K562 (cell line): ENCODE data around the gene MEF2D. TPM values are rescaled to one million over a fixed set of nuclear protein-coding genes. Genes with fewer than 3 reads are reported as not detected.

Source experiments
- ASH1L ChIP-seq: fragments of 450-650 bp; IDR thresholded peaks from 2 replicates; pipeline ENCODE4 v1.6.1; 2018; ENCODE audit warnings: borderline replicate concordance, mild to moderate bottlenecking, low read depth; ENCODE audit not compliant: partially characterized antibody
- ATF7 ChIP-seq: fragments of 450-650 bp; IDR thresholded peaks from 2 replicates; pipeline ENCODE4 v1.7.1; 2014; ENCODE audit warnings: mild to moderate bottlenecking, moderate library complexity
- BCL6 ChIP-seq: fragments of 250-450 bp; sonication (Bioruptor Pico); IDR thresholded peaks from 2 replicates; pipeline ENCODE4 v1.4.0; 2020
- CAMTA2 ChIP-seq: fragments of 250-450 bp; sonication (Bioruptor Pico); conservative IDR thresholded peaks from 2 replicates; pipeline ENCODE4 v1.5.1; 2022
- CEBPB ChIP-seq: fragments of 450-650 bp; IDR thresholded peaks from 2 replicates; pipeline ENCODE4 v1.6.1; 2016; ENCODE audit warnings: missing genetic modification characterization, missing compliant biosample characterization
- FOXA1 ChIP-seq: fragments of 450-650 bp; IDR thresholded peaks from 2 replicates; pipeline ENCODE4 v1.6.1; 2016; ENCODE audit warnings: mild to moderate bottlenecking, borderline replicate concordance
- GTF2B ChIP-seq: IDR thresholded peaks from 2 replicates; pipeline ENCODE4 v1.6.1; 2011; ENCODE audit not compliant: insufficient read length; ENCODE audit errors: extremely low read depth
- GTF2E2 ChIP-seq: fragments of 200-800 bp; sonication (Bioruptor generic); IDR thresholded peaks from 2 replicates; pipeline ENCODE4 v1.6.1; 2016; ENCODE audit warnings: missing genetic modification characterization, missing compliant biosample characterization
- HSF4 ChIP-seq: fragments of 250-450 bp; sonication (Bioruptor Pico); IDR thresholded peaks from 2 replicates; pipeline ENCODE4 v2.1.2; 2022; ENCODE audit warnings: mild to moderate bottlenecking, moderate library complexity, borderline replicate concordance
- JUND ChIP-seq, 2 experiments: IDR thresholded peaks; 2 replicates in 1 of 2; 3 replicates in 1 of 2; pipeline ENCODE4 v1.6.1; 2011; ENCODE audit warnings: borderline replicate concordance in 2 of 2, low read depth in 2 of 2, low read length in 2 of 2, improper control_type of control experiment in 1 of 2, missing biosample characterization in 1 of 2, missing genetic modification characterization in 1 of 2, missing genetic modification reagents in 1 of 2
- KLF16 ChIP-seq: IDR thresholded peaks from 2 replicates; pipeline ENCODE4 v1.6.1; 2016; ENCODE audit warnings: antibody characterized with exemption
- MAFG ChIP-seq: fragments of 450-650 bp; conservative IDR thresholded peaks from 2 replicates; pipeline ENCODE4 v1.6.1; 2016; ENCODE audit warnings: missing genetic modification characterization, missing compliant biosample characterization
- NCOA6 ChIP-seq: fragments of 450-650 bp; IDR thresholded peaks from 2 replicates; pipeline ENCODE4 v1.6.1; 2017; ENCODE audit warnings: mild to moderate bottlenecking
- NCOR1 ChIP-seq: fragments of 450-650 bp; IDR thresholded peaks from 2 replicates; pipeline ENCODE4 v1.6.1; 2016; ENCODE audit warnings: mild to moderate bottlenecking, moderate library complexity
- NEUROD1 ChIP-seq: fragments of 150-350 bp; IDR thresholded peaks from 2 replicates; pipeline ENCODE4 v1.6.1; 2014; ENCODE audit warnings: borderline replicate concordance, low read length, low read depth; ENCODE audit not compliant: partially characterized antibody
- RBM22 ChIP-seq: fragments of 200-400 bp; formaldehyde crosslinking; IDR thresholded peaks from 2 replicates; pipeline ENCODE4 v1.6.1; 2018; ENCODE audit warnings: low read length, low read depth; ENCODE audit not compliant: poor library complexity, severe bottlenecking
- SMAD4 ChIP-seq: fragments of 250-450 bp; sonication (Bioruptor Pico); conservative IDR thresholded peaks from 2 replicates; pipeline ENCODE4 v1.8.0; 2021; ENCODE audit warnings: inconsistent platforms, mild to moderate bottlenecking, moderate library complexity
- SMARCA4 ChIP-seq: fragments of 450-650 bp; IDR thresholded peaks from 2 replicates; pipeline ENCODE4 v1.6.1; 2016
- SNRNP70 ChIP-seq: fragments of 200-400 bp; formaldehyde crosslinking; optimal IDR thresholded peaks from 2 replicates; pipeline ENCODE3; 2017; ENCODE audit warnings: low read depth, low read length
- TOE1 ChIP-seq, 2 experiments: fragments of 450-650 bp in 1 of 2; sonication (generic) in 1 of 2; formaldehyde crosslinking in 1 of 2; IDR thresholded peaks; 2 replicates each; pipeline versions ENCODE4 v1.7.1 to v1.8.0; 2016 to 2022; ENCODE audit warnings: borderline replicate concordance in 2 of 2, mild to moderate bottlenecking in 2 of 2, antibody characterized with exemption in 1 of 2, inconsistent platforms in 1 of 2, low read depth in 1 of 2, missing genetic modification reagents in 1 of 2, moderate library complexity in 1 of 2
- ZKSCAN8 ChIP-seq: fragments of 200-800 bp; sonication (Bioruptor generic); IDR thresholded peaks from 2 replicates; pipeline ENCODE4 v1.6.1; 2016; ENCODE audit warnings: missing genetic modification characterization, missing compliant biosample characterization
- ZNF175 ChIP-seq: fragments of 200-800 bp; sonication (Bioruptor generic); IDR thresholded peaks from 2 replicates; pipeline ENCODE4 v1.6.1; 2016; ENCODE audit warnings: low read depth, mild to moderate bottlenecking, missing genetic modification characterization, missing compliant biosample characterization
- ZNF282 ChIP-seq: sonication (generic); formaldehyde crosslinking; IDR thresholded peaks from 2 replicates; pipeline ENCODE4 v1.8.1; 2023; ENCODE audit warnings: missing genetic modification reagents
- ZNF444 ChIP-seq: fragments of 250-450 bp; sonication (Bioruptor Pico); IDR thresholded peaks from 2 replicates; pipeline ENCODE4 v1.4.0; 2020; ENCODE audit warnings: mild to moderate bottlenecking, moderate library complexity
- ZNF830 ChIP-seq: fragments of 250-450 bp; sonication (Bioruptor Pico); IDR thresholded peaks from 2 replicates; pipeline ENCODE4 v1.5.0; 2021; ENCODE audit warnings: mild to moderate bottlenecking
- polyA plus RNA-seq, 8 experiments: library from polyadenylated mRNA; depleted of rRNA in 4 of 8; stranded (reverse) in 5 of 8; unstranded in 3 of 8; fragments of >200 nt; fragmentation: Nextera tagmentation in 2 of 8; fragmentation: Illumina TruSeq in 1 of 8; extraction: Ambion mirVana in 2 of 8; extraction: Trizol in 1 of 8; gene quantifications; 2 replicates each; pipeline versions ENCODE4 v1.2.1 to v1.2.3, GENCODE V29; 2011 to 2014; ENCODE audit warnings: inconsistent platforms in 1 of 8, missing spikeins in 1 of 8
- total RNA-seq, 7 experiments: library from RNA; depleted of rRNA in 6 of 7; stranded (reverse); fragments of >200 nt in 6 of 7; fragmentation: Illumina TruSeq in 2 of 7; extraction: Trizol in 2 of 7; gene quantifications; 2 replicates each; pipeline versions ENCODE4 v1.2.1 to v1.2.3, GENCODE V29; 2011 to 2021; ENCODE audit warnings: low replicate concordance in 1 of 7
- TF ChIP-seq, protein P1 (sequence below): fragments of 450-650 bp; IDR thresholded peaks from 2 replicates; pipeline ENCODE4 v1.6.1; 2016; ENCODE audit warnings: antibody characterized with exemption

The MEF2D gene
- total and polyA plus RNA-seq, 9 of the 15 experiments (the other 6 are each of a cell fraction or from before 2014, with no cell fraction given): 0.10 to 19.5 (median 2.6) TPM

DNA sequence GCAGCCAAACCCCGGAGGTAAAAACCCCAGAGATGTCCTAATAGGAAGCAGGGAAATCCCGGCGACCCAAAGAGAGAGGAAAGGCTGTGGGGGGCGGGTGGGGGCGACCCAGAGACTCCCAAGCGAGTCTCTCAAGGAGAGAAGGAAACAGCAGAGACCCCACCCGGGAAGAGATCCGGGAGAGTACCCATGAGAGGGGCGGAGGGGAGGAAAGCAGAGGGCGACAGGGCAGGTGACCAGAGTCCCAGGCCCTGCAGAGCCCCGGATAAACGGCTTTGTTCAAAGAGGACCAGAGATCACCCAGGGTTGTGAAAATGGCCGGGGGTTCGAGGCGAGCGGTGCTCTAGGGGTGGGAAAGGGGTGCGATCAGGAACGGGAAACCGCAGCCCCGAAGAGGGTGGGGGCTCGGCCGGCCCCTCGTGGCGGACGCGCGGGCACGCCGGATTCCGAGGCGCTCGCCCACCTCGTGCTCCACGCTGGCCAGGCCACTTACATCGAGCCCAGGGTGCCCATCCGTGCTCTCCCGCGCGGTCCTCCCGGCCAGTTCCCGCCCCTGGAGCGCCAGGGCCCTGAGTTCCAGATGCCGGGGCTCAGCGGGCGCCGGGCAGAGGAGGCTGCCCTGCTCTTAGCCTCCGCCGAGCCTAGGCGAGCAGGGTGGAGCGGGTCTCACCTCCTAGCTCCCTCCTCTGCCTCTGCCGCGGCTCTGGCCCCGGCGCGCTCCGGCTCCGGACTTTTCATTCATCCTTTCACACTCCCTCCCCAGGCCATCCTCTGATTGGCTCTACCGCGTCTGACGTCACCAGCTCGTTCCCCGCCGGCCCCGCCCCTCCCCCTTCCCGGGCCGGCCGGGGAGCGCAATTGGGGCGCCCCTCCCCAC, 79.3 kb downstream of the MEF2D start (continued):
- TF ChIP-seq ZKSCAN8 (CRISPR knock-in tag): no peak
- TF ChIP-seq TOE1 (IDR thresholded peaks at IDR 0.05; ENCODE audit: borderline replicate concordance): peak; percentile 87
- peak; percentile 34; the same call in 1 of the 2 replicates for TF ChIP-seq TOE1 (CRISPR knock-in tag; IDR thresholded peaks at IDR 0.05; ENCODE audit: borderline replicate concordance, low read depth)
- TF ChIP-seq CAMTA2 (CRISPR knock-in tag): no peak
- TF ChIP-seq KLF16: no peak
- no peak; the same call in 1 of the 2 replicates for TF ChIP-seq ZNF282 (CRISPR knock-in tag)
- TF ChIP-seq ATF7: peak; percentile 92
- TF ChIP-seq BCL6 (CRISPR knock-in tag): no peak
- TF ChIP-seq GTF2B: no peak
- peak; percentile 97 for TF ChIP-seq NEUROD1
- no peak for TF ChIP-seq MAFG (tag)
- no peak for TF ChIP-seq CEBPB (tag)
- TF ChIP-seq SMAD4 (CRISPR knock-in tag): no peak
- TF ChIP-seq GTF2E2: no peak
- no peak for TF ChIP-seq FOXA1
- TF ChIP-seq HSF4 (CRISPR knock-in tag): no peak
- TF ChIP-seq ASH1L: no peak
- TF ChIP-seq ZNF830: no peak
- TF ChIP-seq ZNF175 (CRISPR knock-in tag): no peak
- no peak for TF ChIP-seq NCOA6
- TF ChIP-seq NCOR1: no peak
- 0 out of 2 replicates have a peak, but pooled peaks have one; percentile 23 for TF ChIP-seq SMARCA4
- peak; percentile 68 for TF ChIP-seq JUND (IDR thresholded peaks at IDR 0.05; ENCODE audit: borderline replicate concordance, low read depth, low read length)
- peak; percentile 26; the same call in 1 of the 3 replicates for TF ChIP-seq JUND (tag; IDR thresholded peaks at IDR 0.05; ENCODE audit: borderline replicate concordance, low read depth, low read length)
- TF ChIP-seq, protein P1, sequence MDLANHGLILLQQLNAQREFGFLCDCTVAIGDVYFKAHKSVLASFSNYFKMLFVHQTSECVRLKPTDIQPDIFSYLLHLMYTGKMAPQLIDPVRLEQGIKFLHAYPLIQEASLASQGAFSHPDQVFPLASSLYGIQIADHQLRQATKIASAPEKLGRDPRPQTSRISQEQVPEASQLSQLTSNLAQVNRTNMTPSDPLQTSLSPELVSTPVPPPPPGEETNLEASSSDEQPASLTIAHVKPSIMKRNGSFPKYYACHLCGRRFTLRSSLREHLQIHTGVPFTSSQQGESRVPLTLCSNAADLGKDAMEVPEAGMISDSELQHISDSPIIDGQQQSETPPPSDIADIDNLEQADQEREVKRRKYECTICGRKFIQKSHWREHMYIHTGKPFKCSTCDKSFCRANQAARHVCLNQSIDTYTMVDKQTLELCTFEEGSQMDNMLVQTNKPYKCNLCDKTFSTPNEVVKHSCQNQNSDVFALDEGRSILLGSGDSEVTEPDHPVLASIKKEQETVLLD: no peak
- no peak for TF ChIP-seq RBM22
- no peak for TF ChIP-seq ZNF444 (CRISPR knock-in tag)
- no peak for TF ChIP-seq SNRNP70
